Naive thymus-derived CD8-positive, alpha-beta T cell (primary cell): Measurements from ENCODE around the gene LEFTY1. TPM values are rescaled to one million over a fixed set of nuclear protein-coding genes. Genes with fewer than 3 reads are reported as not detected.

Experiments used
- ATAC-seq, 2 donors: fragments of 150-1000 bp; cut with Tn5 transposase in 1 of 2; sonication (Bioruptor Pico), chemical (Tn5 transposase) in 1 of 2; 1 replicate in 1 of 2; 2 replicates in 1 of 2; pipeline ENCODE4 v1.10.0; 2021; ENCODE audit warnings: mild to moderate bottlenecking in 2 of 2, moderate library complexity in 2 of 2
- POLR2A ChIA-PET: fragments of 350-600 bp; sonication (Branson Sonifier 250); formaldehyde crosslinking; loops from one replicate; lab custom pipeline; 2021; ENCODE audit warnings: antibody characterized with exemption; lab: Charles Lee
- DNase-seq, 10 donors: peaks; one replicate each; pipeline versions ENCODE4 v3.0.0 to v3.0.0-alpha.2; 2020 to 2022
- H3K27ac Mint-ChIP-seq, 10 donors: one replicate each; pipeline ENCODE4 v1.8.0; 2020 to 2022; ENCODE audit warnings: mild to moderate bottlenecking in 10 of 10, mixed read lengths in 10 of 10, moderate library complexity in 4 of 10, inconsistent platforms in 1 of 10
- H3K27me3 Mint-ChIP-seq, 5 donors: one replicate each; pipeline ENCODE4 v1.8.0; 2021 to 2022; ENCODE audit warnings: mixed read lengths in 5 of 5
- H3K36me3 Mint-ChIP-seq, 3 donors: one replicate each; pipeline ENCODE4 v1.8.0; 2020 to 2022; ENCODE audit warnings: mixed read lengths in 3 of 3, mild to moderate bottlenecking in 2 of 3, inconsistent platforms in 1 of 3
- H3K4me1 Mint-ChIP-seq, 4 donors: one replicate each; pipeline ENCODE4 v1.8.0; 2021 to 2022; ENCODE audit warnings: mixed read lengths in 4 of 4
- H3K4me3 Mint-ChIP-seq, 10 donors: one replicate each; pipeline ENCODE4 v1.8.0; 2020 to 2022; ENCODE audit warnings: mild to moderate bottlenecking in 10 of 10, mixed read lengths in 10 of 10, moderate library complexity in 6 of 10, inconsistent platforms in 1 of 10
- H3K9me3 Mint-ChIP-seq, 9 donors: one replicate each; pipeline ENCODE4 v1.8.0; 2020 to 2022; ENCODE audit warnings: mixed read lengths in 9 of 9, mild to moderate bottlenecking in 3 of 9, inconsistent platforms in 1 of 9, moderate library complexity in 1 of 9
- polyA plus RNA-seq, 3 donors: library from polyadenylated mRNA; unstranded; fragments of 300-500 nt; fragmentation: Illumina TruSeq; gene quantifications; one replicate each; pipeline ENCODE4 v1.2.3, GENCODE V29; 2021
- total RNA-seq, 8 experiments: library from RNA in 2 of 8; stranded (reverse) in 2 of 8; gene quantifications; one replicate each; pipeline ENCODE4 v1.2.3 and lab custom pipeline; 2021 to 2026

Gene LEFTY1
- total and polyA plus RNA-seq, 5 experiments from 2014 or later, result 0.22 TPM; not detected in 4

DNA sequence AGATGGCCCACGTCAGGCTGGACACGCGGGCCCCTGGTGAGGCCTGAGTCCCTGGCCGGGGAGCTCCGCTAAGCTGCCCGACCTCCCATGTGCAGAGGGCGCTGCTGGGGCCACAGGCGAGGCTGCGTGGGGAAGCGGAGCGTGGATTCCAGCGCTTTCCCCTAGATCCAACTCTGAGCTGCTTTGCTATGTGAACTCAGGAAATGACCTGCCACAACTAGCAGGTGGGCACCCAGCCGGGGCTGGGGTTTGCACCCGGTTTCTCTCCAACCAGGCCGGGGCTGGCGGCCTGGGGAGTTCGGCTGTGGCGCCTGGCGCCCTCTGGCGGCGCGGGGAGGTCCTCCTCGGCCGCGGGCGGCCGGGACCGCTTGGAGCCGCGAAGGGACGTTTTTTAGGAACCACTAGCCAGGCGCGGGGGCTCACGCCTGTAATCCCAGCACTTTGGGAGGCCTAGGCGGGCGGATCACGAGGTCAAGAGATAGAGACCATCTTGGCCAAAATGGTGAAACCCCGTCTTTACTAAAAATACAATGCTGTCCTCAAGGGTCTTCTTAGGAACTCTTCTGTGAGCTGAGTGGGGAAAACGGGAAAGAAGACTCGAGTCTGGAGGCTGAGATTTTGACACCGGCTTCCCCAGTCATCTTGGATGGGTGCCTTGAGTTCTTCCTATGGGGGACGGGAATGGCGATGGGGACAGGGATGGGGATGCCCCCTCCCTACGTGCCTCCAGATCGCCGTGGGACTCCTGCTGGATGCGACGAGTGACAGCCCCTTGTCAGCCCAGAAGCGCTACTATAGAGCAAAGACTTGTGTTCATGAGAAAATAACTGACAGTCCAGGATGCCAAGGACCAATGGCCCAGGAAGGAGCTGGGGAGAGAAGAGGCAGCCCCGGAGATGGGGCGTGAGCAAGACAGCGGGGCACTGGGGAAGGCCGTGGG is 22.5 kb upstream of the LEFTY1 start:
- ATAC-seq (peak; percentile 94 to 96), DNase-seq (peak; percentile 51 to 85 (median 76))
- Mint-ChIP-seq H3K4me3 (peak overlapping the region in 5 of 10 donors; percentile 14 to 62 (median 25)), H3K9me3 (no peaks in the 10 kb centered on the region), H3K27me3 (no peaks in the 10 kb centered on the region), H3K4me1 (peaks cover 25 to 56% (median 39%) of the 10 kb centered on the region in 4 donors), H3K27ac (peak overlapping the region in 9 of 10 donors; percentile 19 to 84 (median 73)), H3K36me3 (peaks cover 0 to 8% (median 3%) of the 10 kb centered on the region in 3 donors)
- POLR2A ChIA-PET, result interaction anchor here (0.6 to 11.5 kb wide), 13 partner anchors 11 to 134 kb away, joined by 3 to 180 read pairs (median 5); partner anchors contain the start of genes EPHX1, PYCR2, SRP9 and TMEM63A

DNA sequence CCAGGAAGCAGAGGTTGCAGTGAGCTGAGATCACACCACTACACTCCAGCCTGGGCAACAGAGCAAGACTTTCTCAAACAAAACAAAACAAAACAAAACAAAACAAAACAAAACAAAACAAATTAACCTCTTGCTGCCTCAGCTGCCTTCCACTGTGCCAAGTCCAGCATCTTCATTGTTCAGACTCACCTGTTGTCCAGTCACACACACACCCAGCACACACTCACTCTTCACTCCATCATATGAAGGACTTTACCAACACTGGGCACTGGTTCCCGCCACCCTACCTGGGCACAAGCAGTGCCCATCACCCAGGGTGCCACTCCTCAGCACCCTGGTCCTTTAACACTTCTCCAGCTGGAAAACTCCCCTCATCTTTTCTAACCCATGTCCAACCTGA is 20.5 kb upstream of the LEFTY1 start:
- DNase-seq, result no peak
- peak overlapping the region in 7 of 10 donors; percentile 24 to 65 (median 52) for H3K4me3 Mint-ChIP-seq
- no peaks in the 10 kb centered on the region for H3K9me3 Mint-ChIP-seq
- no peak for ATAC-seq
- no peaks in the 10 kb centered on the region for H3K27me3 Mint-ChIP-seq
- peaks cover 29 to 63% (median 43%) of the 10 kb centered on the region in 4 donors for H3K4me1 Mint-ChIP-seq
- H3K27ac Mint-ChIP-seq, result peak overlapping the region; percentile 38 to 84 (median 75)
- H3K36me3 Mint-ChIP-seq, result peaks cover 0 to 3% (median 2%) of the 10 kb centered on the region in 3 donors
- POLR2A ChIA-PET, result interaction anchor here (1.0 to 11.5 kb wide), 7 partner anchors 10 to 442 kb away, joined by 4 to 180 read pairs (median 11); partner anchors contain the start of genes PYCR2, SRP9 and TMEM63A

DNA sequence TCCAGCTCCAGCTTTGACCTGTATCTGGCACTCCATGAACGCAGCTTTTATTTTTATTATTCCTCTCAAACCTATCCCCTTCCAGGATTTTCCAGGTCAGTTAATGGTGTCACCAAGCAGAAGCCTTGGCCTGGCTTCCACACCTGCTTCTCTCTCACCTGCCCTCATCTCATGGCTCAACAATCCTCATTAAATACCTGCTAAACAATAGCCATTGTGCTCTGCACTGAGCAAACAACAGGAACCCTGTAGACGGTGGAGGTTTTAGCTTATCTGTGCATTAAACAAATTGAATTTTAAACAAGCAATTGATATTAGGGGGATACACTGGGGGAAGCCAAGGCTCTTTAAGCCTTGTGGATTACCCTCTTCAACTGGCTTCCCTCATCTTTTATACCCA is 19.8 kb upstream of the LEFTY1 start:
- H3K4me1 Mint-ChIP-seq, result peaks cover 31 to 66% (median 45%) of the 10 kb centered on the region in 4 donors
- no peaks in the 10 kb centered on the region for H3K27me3 Mint-ChIP-seq
- DNase-seq (no peak), ATAC-seq (no peak)
- H3K36me3 Mint-ChIP-seq, result peaks cover 0 to 3% (median 2%) of the 10 kb centered on the region in 3 donors
- POLR2A ChIA-PET, result interaction anchor here (0.6 to 11.5 kb wide), 7 partner anchors 11 to 131 kb away, joined by 3 to 180 read pairs (median 7); partner anchors contain the start of genes EPHX1, PYCR2, SRP9 and TMEM63A
- H3K4me3 Mint-ChIP-seq, result peak overlapping the region in 1 of 10 donors; percentile 5
- H3K27ac Mint-ChIP-seq, result peak overlapping the region in 7 of 10 donors; percentile 18 to 70 (median 32)
- no peaks in the 10 kb centered on the region for H3K9me3 Mint-ChIP-seq

DNA sequence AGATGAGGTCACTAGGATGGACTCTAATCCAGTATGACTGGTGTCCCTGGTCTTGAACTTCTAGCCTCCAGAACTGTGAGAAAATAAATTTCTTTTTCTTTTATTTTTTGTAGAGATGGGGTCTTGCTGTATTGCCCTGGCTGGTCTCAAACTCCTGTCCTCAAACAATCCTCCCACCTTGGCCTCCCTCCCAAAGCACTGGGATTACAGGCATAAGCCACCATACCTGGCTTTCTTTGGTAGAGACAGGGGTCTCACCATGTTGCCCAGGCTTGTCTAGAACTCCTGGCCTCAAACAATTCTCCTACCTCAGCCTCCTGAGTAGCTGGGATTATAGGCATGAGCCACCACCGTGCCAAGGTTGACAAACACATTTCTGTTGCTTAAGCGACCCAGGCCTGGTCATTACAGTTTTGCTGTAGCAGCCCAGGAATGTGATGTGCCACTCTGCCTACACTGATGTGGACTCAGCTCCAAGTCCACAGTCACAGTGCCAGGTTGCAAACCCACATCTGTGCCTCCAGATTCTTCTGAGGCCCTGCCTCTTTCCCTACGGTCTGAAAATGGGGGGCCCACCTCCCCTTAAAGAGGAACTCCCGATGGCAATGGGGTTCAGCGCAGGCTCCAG is 19.2 kb upstream of the LEFTY1 start:
- H3K36me3 Mint-ChIP-seq, result peaks cover 0 to 3% (median 2%) of the 10 kb centered on the region in 3 donors
- DNase-seq (no peak), ATAC-seq (no peak)
- H3K4me1 Mint-ChIP-seq, result peaks cover 34 to 68% (median 47%) of the 10 kb centered on the region in 4 donors
- no peaks in the 10 kb centered on the region for H3K9me3 Mint-ChIP-seq
- H3K4me3 Mint-ChIP-seq, result no peak overlapping the region
- no peaks in the 10 kb centered on the region for H3K27me3 Mint-ChIP-seq
- POLR2A ChIA-PET, result interaction anchor here (0.6 to 11.5 kb wide), 6 partner anchors 10 to 131 kb away, joined by 3 to 180 read pairs (median 7); partner anchors contain the start of genes EPHX1, SRP9 and TMEM63A
- peak overlapping the region in 7 of 10 donors; percentile 18 to 71 (median 55) for H3K27ac Mint-ChIP-seq

DNA sequence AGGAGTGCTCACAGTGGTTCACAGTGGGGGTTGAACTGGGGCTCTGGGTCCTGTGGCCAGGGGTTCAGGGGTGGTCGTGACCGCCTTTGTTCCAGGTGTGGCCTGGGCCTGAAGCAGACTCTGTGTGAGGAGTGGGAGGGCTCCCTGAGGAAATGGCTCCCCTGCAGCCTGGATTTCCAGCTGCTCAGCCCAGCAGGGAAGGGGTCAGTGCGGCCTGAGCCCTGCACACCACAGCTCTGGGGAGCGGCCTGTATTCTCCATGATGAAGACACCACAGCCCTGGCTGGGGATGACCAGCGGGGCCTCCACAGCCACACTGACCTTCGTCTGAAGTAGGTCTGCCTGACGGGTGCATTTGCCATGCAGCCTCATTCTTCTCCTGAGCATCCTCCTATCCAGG is 18.4 kb upstream of the LEFTY1 start:
- no peak for ATAC-seq
- no peaks in the 10 kb centered on the region for H3K36me3 Mint-ChIP-seq
- no peak for DNase-seq
- H3K27ac Mint-ChIP-seq, result peak overlapping the region in 3 of 10 donors; percentile 37 to 92 (median 70)
- no peaks in the 10 kb centered on the region for H3K9me3 Mint-ChIP-seq
- peaks cover 34 to 65% (median 47%) of the 10 kb centered on the region in 4 donors for H3K4me1 Mint-ChIP-seq
- POLR2A ChIA-PET, result interaction anchor here (8.4 to 11.5 kb wide), 2 partner anchors 10 to 27 kb away, joined by 77 to 180 read pairs; partner anchors contain the start of gene TMEM63A
- H3K4me3 Mint-ChIP-seq, result no peak overlapping the region
- no peaks in the 10 kb centered on the region for H3K27me3 Mint-ChIP-seq

DNA sequence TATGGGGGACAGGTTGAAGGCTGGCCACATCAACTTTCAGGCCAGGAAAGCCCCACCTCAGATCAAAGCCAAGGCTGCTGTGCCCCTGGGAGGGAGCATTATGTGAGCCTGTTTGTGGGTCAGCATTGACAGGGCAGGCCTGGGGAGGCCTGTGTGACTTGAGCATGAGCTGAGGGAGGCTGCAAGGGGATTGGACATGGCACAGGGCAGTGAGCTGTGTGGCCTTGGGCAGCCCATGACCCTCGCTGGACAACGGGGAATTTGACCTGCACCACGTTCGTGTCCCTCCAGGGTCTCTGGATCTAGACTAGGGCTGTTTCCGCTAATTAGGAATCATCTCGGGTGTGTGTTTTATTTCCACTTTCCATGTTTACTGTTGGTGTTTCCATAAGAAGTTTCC is 17.5 kb upstream of the LEFTY1 start:
- no peak for DNase-seq
- H3K36me3 Mint-ChIP-seq, result no peaks in the 10 kb centered on the region
- peak overlapping the region in 7 of 10 donors; percentile 24 to 94 (median 75) for H3K27ac Mint-ChIP-seq
- no peaks in the 10 kb centered on the region for H3K9me3 Mint-ChIP-seq
- POLR2A ChIA-PET, result interaction anchor here (0.6 to 11.5 kb wide), 6 partner anchors 9 to 439 kb away, joined by 3 to 180 read pairs (median 4); partner anchors contain the start of genes SRP9 and TMEM63A
- peaks cover 34 to 60% (median 42%) of the 10 kb centered on the region in 4 donors for H3K4me1 Mint-ChIP-seq
- no peaks in the 10 kb centered on the region for H3K27me3 Mint-ChIP-seq
- H3K4me3 Mint-ChIP-seq, result no peak overlapping the region
- no peak for ATAC-seq

DNA sequence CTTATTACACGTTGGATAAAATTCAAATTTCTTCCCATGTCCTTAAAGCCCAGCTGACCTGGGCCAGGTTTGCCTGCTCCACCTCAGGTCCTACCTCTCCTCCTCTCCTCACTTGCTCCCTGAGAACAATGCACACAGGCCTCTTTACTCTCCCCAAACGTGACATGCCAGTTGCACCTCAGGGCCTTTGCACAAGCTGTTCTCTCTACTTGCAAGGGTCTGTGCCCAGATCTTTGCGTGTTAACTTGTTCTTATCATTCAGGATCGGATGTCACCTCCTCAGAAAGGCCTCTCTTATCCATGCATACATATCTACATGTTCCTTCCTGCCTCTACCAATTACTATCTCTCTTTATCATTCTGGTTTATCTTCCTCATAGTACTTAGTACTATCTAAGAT is 14.7 kb upstream of the LEFTY1 start:
- no peak overlapping the region for H3K4me3 Mint-ChIP-seq
- H3K27me3 Mint-ChIP-seq, result no peaks in the 10 kb centered on the region
- peaks cover 27 to 54% (median 39%) of the 10 kb centered on the region in 4 donors for H3K4me1 Mint-ChIP-seq
- no peaks in the 10 kb centered on the region for H3K36me3 Mint-ChIP-seq
- DNase-seq (no peak), ATAC-seq (no peak)
- POLR2A ChIA-PET, result interaction anchor here (0.8 to 11.5 kb wide), 5 partner anchors 14 to 96 kb away, joined by 3 to 180 read pairs (median 3); partner anchors contain the start of genes PYCR2, SDE2 and TMEM63A
- H3K9me3 Mint-ChIP-seq, result no peaks in the 10 kb centered on the region
- peak overlapping the region in 9 of 10 donors; percentile 10 to 87 (median 63) for H3K27ac Mint-ChIP-seq

DNA sequence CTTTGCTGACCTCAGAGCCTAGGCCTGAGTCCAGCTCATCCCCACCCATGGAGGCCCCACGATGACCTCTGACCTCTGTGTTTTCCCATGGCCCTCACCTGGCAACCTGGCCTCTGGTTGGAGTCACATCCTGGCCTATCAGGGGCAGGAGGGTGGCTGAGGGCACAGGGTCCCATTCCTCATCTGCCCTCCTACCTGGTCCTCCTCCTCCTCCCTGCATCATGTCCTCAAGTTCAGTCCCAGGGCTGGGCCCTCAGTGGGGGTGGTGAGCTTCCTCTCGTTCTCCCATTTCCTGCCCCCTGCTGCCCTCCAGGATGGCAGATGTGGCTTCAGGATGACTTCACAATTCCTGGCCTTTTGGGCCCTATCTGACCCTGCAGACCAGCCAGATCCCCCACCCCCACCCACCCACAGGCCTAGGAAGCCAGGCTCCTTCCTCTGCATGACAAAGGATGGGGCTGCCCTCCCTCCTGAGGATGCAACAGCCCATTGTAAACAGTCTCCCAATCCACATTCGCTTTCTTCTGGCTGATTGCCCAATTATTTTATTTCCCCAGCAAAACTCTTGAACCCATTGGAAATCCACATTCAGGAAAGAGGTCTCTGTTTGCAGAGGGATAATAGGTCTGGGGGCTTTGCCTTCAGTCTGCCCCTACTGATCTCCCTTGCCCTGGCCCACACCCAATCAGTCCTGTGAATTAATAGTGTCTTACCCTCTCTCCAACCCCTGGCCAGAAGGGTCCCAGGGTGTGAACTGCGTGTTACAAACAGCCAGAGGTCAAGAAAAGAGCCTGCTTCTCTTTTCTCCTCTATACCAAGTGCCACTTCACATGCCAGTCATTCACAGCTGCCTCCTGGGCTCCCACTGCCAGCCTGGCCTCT is 10.3 kb upstream of the LEFTY1 start:
- no peak for ATAC-seq
- Mint-ChIP-seq H3K36me3 (no peaks in the 10 kb centered on the region), H3K27me3 (no peaks in the 10 kb centered on the region), H3K9me3 (no peaks in the 10 kb centered on the region), H3K27ac (peak overlapping the region; percentile 94 to 100 (median 97)), H3K4me3 (peak overlapping the region in 5 of 10 donors; percentile 23 to 76 (median 53)), H3K4me1 (peaks cover 32 to 63% (median 57%) of the 10 kb centered on the region in 4 donors)
- POLR2A ChIA-PET, result interaction anchor here (0.9 to 15.1 kb wide), 12 partner anchors 9 to 431 kb away, joined by 3 to 526 read pairs (median 22); partner anchors contain the start of genes LEFTY1, PYCR2, SDE2 and SRP9
- no peak for DNase-seq

DNA sequence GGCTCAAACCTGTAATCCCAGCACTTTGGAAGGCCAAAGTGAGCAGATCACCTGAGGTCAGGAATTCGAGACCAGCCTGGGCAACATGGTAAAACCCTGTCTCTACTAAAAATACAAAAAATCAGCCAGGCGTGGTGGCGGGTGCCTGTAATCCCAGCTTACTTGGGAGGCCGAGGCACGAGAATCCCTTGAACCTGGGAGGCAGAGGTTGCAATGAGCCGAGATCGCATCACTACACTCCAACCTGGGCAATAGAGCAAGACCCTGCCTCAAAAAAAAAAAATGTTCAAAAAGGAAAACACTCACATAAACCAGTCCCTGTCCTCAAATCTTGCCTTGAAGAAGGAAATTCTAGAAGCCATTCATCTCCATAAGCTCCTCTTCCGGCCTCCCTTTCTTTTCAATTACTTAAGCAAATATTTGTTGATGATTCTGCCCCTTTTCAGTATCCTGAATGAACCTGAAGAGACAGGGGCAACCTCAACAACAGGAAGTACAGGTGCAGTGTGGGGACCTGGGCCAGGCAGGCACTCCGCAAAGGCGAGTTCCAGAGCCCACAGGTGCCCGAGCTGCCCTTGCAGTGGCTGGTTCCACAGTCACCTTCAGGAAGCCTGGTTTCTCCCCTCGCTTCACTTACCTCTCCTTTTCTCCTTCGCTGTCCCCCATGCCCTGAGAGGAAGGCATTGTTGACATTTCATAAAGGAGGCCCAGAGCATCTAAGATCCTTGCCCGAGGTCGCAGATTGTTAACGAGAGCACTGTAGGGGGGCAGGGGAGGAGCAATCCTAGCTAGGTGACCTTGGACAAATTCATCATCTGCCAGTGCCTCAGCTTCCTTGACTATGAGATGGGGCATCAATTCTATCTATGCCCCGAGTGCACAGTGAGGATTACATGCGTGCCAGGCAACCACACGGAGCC is 8.9 kb upstream of the LEFTY1 start:
- H3K27me3 Mint-ChIP-seq, result no peaks in the 10 kb centered on the region
- peaks cover 27 to 64% (median 60%) of the 10 kb centered on the region in 4 donors for H3K4me1 Mint-ChIP-seq
- no peaks in the 10 kb centered on the region for H3K36me3 Mint-ChIP-seq
- ATAC-seq, result peak; percentile 68
- H3K4me3 Mint-ChIP-seq, result peak overlapping the region; percentile 59 to 89 (median 82)
- POLR2A ChIA-PET, result interaction anchor here (0.5 to 15.1 kb wide), 23 partner anchors 9 to 508 kb away, joined by 3 to 526 read pairs (median 10); partner anchors contain the start of genes H3-3A, LEFTY1, LEFTY2 and PYCR2
- DNase-seq, result peak; percentile 21 to 81 (median 60)
- no peaks in the 10 kb centered on the region for H3K9me3 Mint-ChIP-seq
- peak overlapping the region; percentile 94 to 100 (median 97) for H3K27ac Mint-ChIP-seq

DNA sequence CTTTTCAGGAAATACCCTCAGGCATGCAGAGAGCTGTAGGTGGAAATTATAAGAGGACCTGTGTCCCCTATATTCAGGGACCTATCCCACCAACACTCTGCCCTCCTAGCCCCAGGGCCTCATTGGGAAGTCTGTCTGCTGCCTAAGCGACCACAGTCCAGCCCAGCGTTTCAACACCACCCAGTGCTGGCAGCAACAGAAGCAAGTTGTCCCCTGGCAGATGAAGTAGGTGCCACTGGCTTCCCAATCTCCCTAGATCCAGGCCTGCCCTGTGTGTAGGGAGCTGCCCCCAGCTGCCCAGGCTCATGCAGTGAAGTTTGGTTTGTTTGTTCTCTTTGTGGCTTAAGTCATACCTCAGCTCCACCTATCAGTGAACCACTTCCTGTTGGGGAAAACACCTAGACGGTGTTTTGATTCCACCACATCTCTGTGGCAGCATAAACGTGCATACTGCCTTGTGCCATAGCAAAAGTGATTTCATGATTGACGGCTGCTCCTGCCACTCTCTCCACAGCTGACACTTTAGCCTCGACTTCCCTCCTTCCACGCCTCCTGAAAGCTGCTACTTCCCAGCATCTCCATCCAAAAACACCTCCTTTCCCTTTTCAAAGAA is 8.1 kb upstream of the LEFTY1 start:
- Mint-ChIP-seq H3K4me3 (peak overlapping the region; percentile 59 to 89 (median 82)), H3K4me1 (peaks cover 27 to 64% (median 60%) of the 10 kb centered on the region in 4 donors), H3K36me3 (no peaks in the 10 kb centered on the region), H3K27ac (peak overlapping the region; percentile 94 to 100 (median 97)), H3K9me3 (no peaks in the 10 kb centered on the region), H3K27me3 (no peaks in the 10 kb centered on the region)
- POLR2A ChIA-PET, result interaction anchor here (0.7 to 15.1 kb wide), 19 partner anchors 8 to 470 kb away, joined by 3 to 526 read pairs (median 11); partner anchors contain the start of genes H3-3A, LEFTY1, LEFTY2 and PYCR2
- peak; percentile 21 to 92 (median 80) for DNase-seq
- ATAC-seq, result peak; percentile 88 to 92
